Nephron progenitor cell (in vitro differentiated cells): ENCODE results near the gene TTC8.

ENCODE experiments used
- DNase-seq: peaks from one replicate; pipeline ENCODE4 v3.0.0; 2021
- H3K27ac Mint-ChIP-seq: 2 replicates; pipeline ENCODE4 v1.8.0; 2021; ENCODE audit warnings: mild to moderate bottlenecking, moderate library complexity, mixed read lengths
- H3K27me3 Mint-ChIP-seq: 2 replicates; pipeline ENCODE4 v1.8.0; 2021; ENCODE audit warnings: mild to moderate bottlenecking, low read depth, mixed read lengths; ENCODE audit not compliant: poor library complexity
- H3K36me3 Mint-ChIP-seq: 2 replicates; pipeline ENCODE4 v1.8.0; 2021; ENCODE audit warnings: low read depth, mixed read lengths
- H3K4me1 Mint-ChIP-seq: 2 replicates; pipeline ENCODE4 v1.8.0; 2021; ENCODE audit warnings: mixed read lengths
- H3K4me3 Mint-ChIP-seq: 2 replicates; pipeline ENCODE4 v1.8.0; 2021; ENCODE audit warnings: mild to moderate bottlenecking, moderate library complexity, mixed read lengths
- H3K9me3 Mint-ChIP-seq: 2 replicates; pipeline ENCODE4 v1.8.0; 2021; ENCODE audit warnings: mild to moderate bottlenecking, moderate library complexity, mixed read lengths
- CTCF ChIP-seq: fragments of 200-600 bp; sonication (generic); IDR thresholded peaks from 2 replicates; pipeline ENCODE4 v1.5.0; 2021; ENCODE audit warnings: antibody characterized with exemption

The TTC8 gene

GRCh38 chr14:88838015-88838414, 13.6 kb downstream of the TTC8 start:
- DNase-seq, result no peak
- TF ChIP-seq CTCF, result no peak
- Mint-ChIP-seq H3K36me3 (peaks cover 15% of the 10 kb centered on the region), H3K9me3 (no peaks in the 10 kb centered on the region), H3K4me3 (no peak overlapping the region), H3K4me1 (peaks cover 10% of the 10 kb centered on the region), H3K27ac (peak overlapping the region; percentile 33), H3K27me3 (peaks cover 2% of the 10 kb centered on the region)

GRCh38 chr14:88840926-88841325, 16.5 kb downstream of the TTC8 start:
- no peak for DNase-seq
- no peaks in the 10 kb centered on the region for H3K9me3 Mint-ChIP-seq
- no peak overlapping the region for H3K4me3 Mint-ChIP-seq
- no peak overlapping the region for H3K27ac Mint-ChIP-seq
- H3K36me3 Mint-ChIP-seq, result peaks cover 15% of the 10 kb centered on the region
- no peaks in the 10 kb centered on the region for H3K4me1 Mint-ChIP-seq
- peaks cover 2% of the 10 kb centered on the region for H3K27me3 Mint-ChIP-seq
- TF ChIP-seq CTCF, result no peak

GRCh38 chr14:88841741-88842140, 17.3 kb downstream of the TTC8 start:
- Mint-ChIP-seq H3K27me3 (no peaks in the 10 kb centered on the region), H3K4me1 (no peaks in the 10 kb centered on the region), H3K27ac (no peak overlapping the region), H3K9me3 (no peaks in the 10 kb centered on the region), H3K36me3 (peaks cover 10% of the 10 kb centered on the region), H3K4me3 (no peak overlapping the region)
- no peak for TF ChIP-seq CTCF
- DNase-seq, result no peak

- no peak for TF ChIP-seq CTCF
- Mint-ChIP-seq H3K4me1 (no peaks in the 10 kb centered on the region), H3K36me3 (peaks cover 10% of the 10 kb centered on the region), H3K27me3 (no peaks in the 10 kb centered on the region), H3K4me3 (no peak overlapping the region), H3K27ac (no peak overlapping the region), H3K9me3 (no peaks in the 10 kb centered on the region)
- no peak for DNase-seq
These were observed 18.0 kb downstream of the TTC8 start for GRCh38 chr14:88842414-88842813.

GRCh38 chr14:88844980-88845491, 20.6 kb downstream of the TTC8 start:
- H3K4me3 Mint-ChIP-seq, result no peak overlapping the region
- no peaks in the 10 kb centered on the region for H3K27me3 Mint-ChIP-seq
- H3K9me3 Mint-ChIP-seq, result no peaks in the 10 kb centered on the region
- peaks cover 12% of the 10 kb centered on the region for H3K36me3 Mint-ChIP-seq
- peak overlapping the region; percentile 11 for H3K27ac Mint-ChIP-seq
- H3K4me1 Mint-ChIP-seq, result no peaks in the 10 kb centered on the region
- no peak for TF ChIP-seq CTCF
- no peak for DNase-seq

- peaks cover 8% of the 10 kb centered on the region for H3K36me3 Mint-ChIP-seq
- no peak for TF ChIP-seq CTCF
- H3K4me3 Mint-ChIP-seq, result no peak overlapping the region
- H3K4me1 Mint-ChIP-seq, result no peaks in the 10 kb centered on the region
- no peak for DNase-seq
- H3K27ac Mint-ChIP-seq, result no peak overlapping the region
- no peaks in the 10 kb centered on the region for H3K27me3 Mint-ChIP-seq
- no peaks in the 10 kb centered on the region for H3K9me3 Mint-ChIP-seq
These were observed 24.1 kb downstream of the TTC8 start for GRCh38 chr14:88848571-88848970.
